K562 (cell line): ENCODE results near the gene SUPT5H. TPM values are rescaled to one million over a fixed set of nuclear protein-coding genes. Genes with fewer than 3 reads are reported as not detected.

ENCODE experiments used
- ELF2 ChIP-seq: fragments of 250-450 bp; sonication (Bioruptor Pico); IDR thresholded peaks from 2 replicates; pipeline ENCODE4 v1.5.0; 2021; ENCODE audit warnings: mild to moderate bottlenecking
- KLF16 ChIP-seq: IDR thresholded peaks from 2 replicates; pipeline ENCODE4 v1.6.1; 2016; ENCODE audit warnings: antibody characterized with exemption
- MAFK ChIP-seq: IDR thresholded peaks from 2 replicates; pipeline ENCODE4 v1.6.1; 2011; ENCODE audit warnings: low read length, improper control_type of control experiment
- OTX1 ChIP-seq: fragments of 450-650 bp; formaldehyde crosslinking; IDR thresholded peaks from 2 replicates; pipeline ENCODE4 v1.4.0; 2022; ENCODE audit warnings: mild to moderate bottlenecking
- PHB ChIP-seq: fragments of 250-450 bp; sonication (Bioruptor Pico); IDR thresholded peaks from 2 replicates; pipeline ENCODE4 v1.5.0; 2021
- RBM17 ChIP-seq: fragments of 200-400 bp; formaldehyde crosslinking; IDR thresholded peaks from 2 replicates; pipeline ENCODE4 v1.6.1; 2017; ENCODE audit warnings: low read depth, mild to moderate bottlenecking, low read length, borderline replicate concordance
- TSC22D4 ChIP-seq: fragments of 450-650 bp; IDR thresholded peaks from 2 replicates; pipeline ENCODE4 v1.6.1; 2016; ENCODE audit warnings: missing genetic modification characterization, missing biosample characterization, control low read depth
- WHSC1 ChIP-seq: IDR thresholded peaks from one replicate; pipeline ENCODE4 v1.6.1; 2012; ENCODE audit warnings: low read length, control low read depth, inconsistent platforms
- ZBED1 ChIP-seq: IDR thresholded peaks from 2 replicates; pipeline ENCODE4 v1.6.1; 2014
- ZNF134 ChIP-seq: fragments of 250-450 bp; sonication (Bioruptor Pico); conservative IDR thresholded peaks from 2 replicates; pipeline ENCODE4 v1.4.0; 2020
- ZNF507 ChIP-seq: conservative IDR thresholded peaks from 2 replicates; pipeline ENCODE4 v1.6.1; 2017; ENCODE audit warnings: missing genetic modification characterization, missing compliant biosample characterization
- ZZZ3 ChIP-seq: fragments of 450-650 bp; IDR thresholded peaks from 2 replicates; pipeline ENCODE4 v1.6.1; 2016; ENCODE audit warnings: antibody characterized with exemption, mild to moderate bottlenecking, moderate library complexity
- polyA plus RNA-seq, 8 experiments: library from polyadenylated mRNA; depleted of rRNA in 4 of 8; stranded (reverse) in 5 of 8; unstranded in 3 of 8; fragments of >200 nt; fragmentation: Nextera tagmentation in 2 of 8; fragmentation: Illumina TruSeq in 1 of 8; extraction: Ambion mirVana in 2 of 8; extraction: Trizol in 1 of 8; gene quantifications; 2 replicates each; pipeline versions ENCODE4 v1.2.1 to v1.2.3, GENCODE V29; 2011 to 2014; ENCODE audit warnings: inconsistent platforms in 1 of 8, missing spikeins in 1 of 8
- total RNA-seq, 7 experiments: library from RNA; depleted of rRNA in 6 of 7; stranded (reverse); fragments of >200 nt in 6 of 7; fragmentation: Illumina TruSeq in 2 of 7; extraction: Trizol in 2 of 7; gene quantifications; 2 replicates each; pipeline versions ENCODE4 v1.2.1 to v1.2.3, GENCODE V29; 2011 to 2021; ENCODE audit warnings: low replicate concordance in 1 of 7
- TF ChIP-seq, protein P1 (sequence below): fragments of 450-650 bp; IDR thresholded peaks from 2 replicates; pipeline ENCODE4 v1.6.1; 2014; ENCODE audit warnings: low read depth, mild to moderate bottlenecking, moderate library complexity, borderline replicate concordance
- TF ChIP-seq, protein P2 (sequence below): fragments of 450-650 bp; IDR thresholded peaks from one replicate; pipeline ENCODE4 v1.6.1; 2018; ENCODE audit warnings: mild to moderate bottlenecking, moderate library complexity; ENCODE audit not compliant: partially characterized antibody
- TF ChIP-seq, protein P3 (sequence below): fragments of 450-650 bp; formaldehyde crosslinking; IDR thresholded peaks from 2 replicates; pipeline ENCODE4 v1.4.0; 2022; ENCODE audit warnings: missing genetic modification characterization
- TF ChIP-seq, protein P4 (sequence below), 2 experiments: fragments of 450-650 bp in 1 of 2; IDR thresholded peaks; 2 replicates each; pipeline ENCODE4 v1.6.1; 2011 to 2017; ENCODE audit warnings: low read depth in 2 of 2, antibody characterized with exemption in 1 of 2, borderline replicate concordance in 1 of 2, low read length in 1 of 2, mild to moderate bottlenecking in 1 of 2, mixed read lengths in 1 of 2; ENCODE audit not compliant: control insufficient read depth in 1 of 2
- TF ChIP-seq, protein P5 (sequence below), 3 experiments: fragments of 200-800 bp in 1 of 3; sonication (Bioruptor generic) in 1 of 3; sonication (generic) in 1 of 3; formaldehyde crosslinking in 1 of 3; IDR thresholded peaks; 2 replicates each; pipeline versions ENCODE4 v1.6.1 to v1.8.0; 2016 to 2022; ENCODE audit warnings: mild to moderate bottlenecking in 2 of 3, missing compliant biosample characterization in 2 of 3, missing genetic modification characterization in 2 of 3, missing genetic modification reagents in 1 of 3

Gene SUPT5H
- total and polyA plus RNA-seq, 9 of the 15 experiments (the other 6 are each of a cell fraction or from before 2014, with no cell fraction given): 13.3 to 85.9 (median 35.9) TPM

DNA sequence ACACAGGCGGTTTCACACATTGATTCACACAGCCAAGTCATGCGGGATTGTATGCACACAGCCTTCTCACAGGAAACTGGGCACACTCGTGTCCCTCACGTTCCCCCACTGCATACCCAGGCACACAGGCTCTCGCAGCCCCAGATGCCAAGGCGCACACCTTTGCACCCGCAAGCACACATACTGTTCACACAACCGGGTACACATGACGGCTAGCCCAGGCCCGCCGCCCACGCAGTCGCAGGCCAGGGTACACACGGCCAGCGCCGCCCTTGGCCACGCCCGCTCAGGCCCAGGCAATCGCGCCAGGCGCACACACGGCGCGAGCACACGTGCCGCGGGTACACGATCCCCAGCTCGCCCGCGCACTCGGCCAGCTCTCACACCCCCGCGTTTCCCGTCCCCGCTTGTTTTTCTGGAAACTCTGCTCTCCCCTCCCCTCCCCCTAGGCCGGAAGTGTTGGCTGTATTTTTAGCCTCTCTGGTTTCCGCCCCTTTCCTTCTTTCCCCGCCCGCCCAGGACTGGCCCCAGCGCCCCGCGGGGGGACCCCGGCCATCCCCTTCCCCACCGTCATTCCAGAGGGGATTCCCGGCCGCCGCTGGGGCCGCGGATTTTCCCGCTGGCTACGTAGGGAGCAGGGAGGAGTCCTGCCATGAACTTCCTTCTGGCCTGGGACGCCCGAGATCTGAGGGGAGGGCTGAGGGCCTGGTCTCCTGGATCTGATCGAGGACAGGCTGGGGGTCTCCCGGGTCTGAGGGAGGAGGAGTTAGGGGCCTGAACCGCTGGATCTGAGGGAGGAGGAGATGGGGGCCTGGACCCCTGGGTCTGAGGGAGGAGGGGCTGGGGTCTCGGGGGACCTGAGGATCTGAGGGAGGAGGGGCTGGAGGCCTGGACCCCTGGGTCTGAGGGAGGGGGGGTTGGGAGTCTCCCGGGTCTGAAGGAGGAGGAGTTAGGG, 42.8 kb upstream of the SUPT5H start (continued):
- TF ChIP-seq, protein P1, sequence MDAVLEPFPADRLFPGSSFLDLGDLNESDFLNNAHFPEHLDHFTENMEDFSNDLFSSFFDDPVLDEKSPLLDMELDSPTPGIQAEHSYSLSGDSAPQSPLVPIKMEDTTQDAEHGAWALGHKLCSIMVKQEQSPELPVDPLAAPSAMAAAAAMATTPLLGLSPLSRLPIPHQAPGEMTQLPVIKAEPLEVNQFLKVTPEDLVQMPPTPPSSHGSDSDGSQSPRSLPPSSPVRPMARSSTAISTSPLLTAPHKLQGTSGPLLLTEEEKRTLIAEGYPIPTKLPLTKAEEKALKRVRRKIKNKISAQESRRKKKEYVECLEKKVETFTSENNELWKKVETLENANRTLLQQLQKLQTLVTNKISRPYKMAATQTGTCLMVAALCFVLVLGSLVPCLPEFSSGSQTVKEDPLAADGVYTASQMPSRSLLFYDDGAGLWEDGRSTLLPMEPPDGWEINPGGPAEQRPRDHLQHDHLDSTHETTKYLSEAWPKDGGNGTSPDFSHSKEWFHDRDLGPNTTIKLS: peak; percentile 42; the same call in 1 of the 2 replicates
- TF ChIP-seq RBM17 (no peak), WHSC1 (no peak), OTX1 (CRISPR knock-in tag) (no peak; the same call in 1 of the 2 replicates), MAFK (no peak), ZZZ3 (no peak), ZNF134 (CRISPR knock-in tag) (no peak), PHB (CRISPR knock-in tag) (no peak; the same call in 1 of the 2 replicates), ELF2 (CRISPR knock-in tag) (peak; percentile 78; the same call in 1 of the 2 replicates), ZBED1 (0 out of 2 replicates have a peak, but pooled peaks have one; percentile 16), TSC22D4 (tag) (no peak), KLF16 (no peak), ZNF507 (tag) (no peak)
- TF ChIP-seq, protein P2, sequence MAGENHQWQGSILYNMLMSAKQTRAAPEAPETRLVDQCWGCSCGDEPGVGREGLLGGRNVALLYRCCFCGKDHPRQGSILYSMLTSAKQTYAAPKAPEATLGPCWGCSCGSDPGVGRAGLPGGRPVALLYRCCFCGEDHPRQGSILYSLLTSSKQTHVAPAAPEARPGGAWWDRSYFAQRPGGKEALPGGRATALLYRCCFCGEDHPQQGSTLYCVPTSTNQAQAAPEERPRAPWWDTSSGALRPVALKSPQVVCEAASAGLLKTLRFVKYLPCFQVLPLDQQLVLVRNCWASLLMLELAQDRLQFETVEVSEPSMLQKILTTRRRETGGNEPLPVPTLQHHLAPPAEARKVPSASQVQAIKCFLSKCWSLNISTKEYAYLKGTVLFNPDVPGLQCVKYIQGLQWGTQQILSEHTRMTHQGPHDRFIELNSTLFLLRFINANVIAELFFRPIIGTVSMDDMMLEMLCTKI: no peak
- TF ChIP-seq, protein P3, sequence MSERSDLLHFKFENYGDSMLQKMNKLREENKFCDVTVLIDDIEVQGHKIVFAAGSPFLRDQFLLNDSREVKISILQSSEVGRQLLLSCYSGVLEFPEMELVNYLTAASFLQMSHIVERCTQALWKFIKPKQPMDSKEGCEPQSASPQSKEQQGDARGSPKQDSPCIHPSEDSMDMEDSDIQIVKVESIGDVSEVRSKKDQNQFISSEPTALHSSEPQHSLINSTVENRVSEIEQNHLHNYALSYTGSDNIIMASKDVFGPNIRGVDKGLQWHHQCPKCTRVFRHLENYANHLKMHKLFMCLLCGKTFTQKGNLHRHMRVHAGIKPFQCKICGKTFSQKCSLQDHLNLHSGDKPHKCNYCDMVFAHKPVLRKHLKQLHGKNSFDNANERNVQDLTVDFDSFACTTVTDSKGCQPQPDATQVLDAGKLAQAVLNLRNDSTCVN (CRISPR knock-in tag): no peak
- TF ChIP-seq, protein P4, sequence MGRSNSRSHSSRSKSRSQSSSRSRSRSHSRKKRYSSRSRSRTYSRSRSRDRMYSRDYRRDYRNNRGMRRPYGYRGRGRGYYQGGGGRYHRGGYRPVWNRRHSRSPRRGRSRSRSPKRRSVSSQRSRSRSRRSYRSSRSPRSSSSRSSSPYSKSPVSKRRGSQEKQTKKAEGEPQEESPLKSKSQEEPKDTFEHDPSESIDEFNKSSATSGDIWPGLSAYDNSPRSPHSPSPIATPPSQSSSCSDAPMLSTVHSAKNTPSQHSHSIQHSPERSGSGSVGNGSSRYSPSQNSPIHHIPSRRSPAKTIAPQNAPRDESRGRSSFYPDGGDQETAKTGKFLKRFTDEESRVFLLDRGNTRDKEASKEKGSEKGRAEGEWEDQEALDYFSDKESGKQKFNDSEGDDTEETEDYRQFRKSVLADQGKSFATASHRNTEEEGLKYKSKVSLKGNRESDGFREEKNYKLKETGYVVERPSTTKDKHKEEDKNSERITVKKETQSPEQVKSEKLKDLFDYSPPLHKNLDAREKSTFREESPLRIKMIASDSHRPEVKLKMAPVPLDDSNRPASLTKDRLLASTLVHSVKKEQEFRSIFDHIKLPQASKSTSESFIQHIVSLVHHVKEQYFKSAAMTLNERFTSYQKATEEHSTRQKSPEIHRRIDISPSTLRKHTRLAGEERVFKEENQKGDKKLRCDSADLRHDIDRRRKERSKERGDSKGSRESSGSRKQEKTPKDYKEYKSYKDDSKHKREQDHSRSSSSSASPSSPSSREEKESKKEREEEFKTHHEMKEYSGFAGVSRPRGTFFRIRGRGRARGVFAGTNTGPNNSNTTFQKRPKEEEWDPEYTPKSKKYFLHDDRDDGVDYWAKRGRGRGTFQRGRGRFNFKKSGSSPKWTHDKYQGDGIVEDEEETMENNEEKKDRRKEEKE (IDR thresholded peaks at IDR 0.05; ENCODE audit: borderline replicate concordance in 1 of 2, control insufficient read depth in 1 of 2, low read depth in 2 of 2, low read length in 1 of 2): peak in 1 of 2 experiments; percentile 69; a peak in 1 of 4 replicates
- TF ChIP-seq, protein P5, sequence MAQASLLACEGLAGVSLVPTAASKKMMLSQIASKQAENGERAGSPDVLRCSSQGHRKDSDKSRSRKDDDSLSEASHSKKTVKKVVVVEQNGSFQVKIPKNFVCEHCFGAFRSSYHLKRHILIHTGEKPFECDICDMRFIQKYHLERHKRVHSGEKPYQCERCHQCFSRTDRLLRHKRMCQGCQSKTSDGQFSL (CRISPR knock-in tag; IDR thresholded peaks at IDR 0.05): 0 out of 2 replicates have a peak, but pooled peaks have one; percentile 52
- TF ChIP-seq, protein P5 (tag; IDR thresholded peaks at IDR 0.05): no peak
